Thoracic aorta (tissue), 2 donors: ENCODE data around the gene ABCC8. TPM values are rescaled to one million over a fixed set of nuclear protein-coding genes. Genes with fewer than 3 reads are reported as not detected.

ENCODE experiments used
- ATAC-seq: fragments of 150-250 bp; one replicate; pipeline ENCODE4 v1.8.0; 2017; ENCODE audit warnings: low read depth; ENCODE audit not compliant: insufficient number of reproducible peaks, low FRiP score
- DNase-seq: peaks from one replicate; pipeline ENCODE4 v3.0.0-alpha.2; 2020; ENCODE audit warnings: low spot score
- H3K27ac ChIP-seq, 2 donors: fragments of 200-600 bp; sonication (generic); 1 replicate in 1 of 2; 2 replicates in 1 of 2; pipeline ENCODE4 v1.5.1; 2016; ENCODE audit warnings: mild to moderate bottlenecking in 2 of 2, moderate library complexity in 2 of 2
- H3K27me3 ChIP-seq: fragments of 200-600 bp; sonication (generic); replicated peaks from 2 replicates; pipeline ENCODE4 v1.6.0; 2016; ENCODE audit warnings: mild to moderate bottlenecking; ENCODE audit not compliant: insufficient read depth
- H3K36me3 ChIP-seq: fragments of 200-600 bp; sonication (generic); one replicate; pipeline ENCODE4 v1.5.1; 2016
- H3K4me1 ChIP-seq, 2 donors: fragments of 200-600 bp; sonication (generic); 1 replicate in 1 of 2; 2 replicates in 1 of 2; pipeline versions ENCODE4 v1.5.1 to v1.6.0; 2016; ENCODE audit warnings: low read depth in 2 of 2, mild to moderate bottlenecking in 1 of 2; ENCODE audit not compliant: control insufficient read depth in 1 of 2
- H3K4me3 ChIP-seq: fragments of 200-600 bp; sonication (generic); 2 replicates; pipeline ENCODE4 v1.5.1; 2016; ENCODE audit warnings: mild to moderate bottlenecking
- H3K9me3 ChIP-seq: fragments of 200-600 bp; sonication (generic); 2 replicates; pipeline ENCODE4 v1.5.1; 2016
- total RNA-seq, 2 donors: library from RNA; depleted of rRNA; stranded (reverse); fragments of >200 nt; gene quantifications; one replicate each; pipeline versions ENCODE4 v1.1.0 to v1.2.3, GENCODE V29; 2016
- TF ChIP-seq, protein P1 (sequence below): fragments of 200-600 bp; sonication (generic); IDR thresholded peaks from one replicate; pipeline ENCODE4 v1.5.1; 2019; ENCODE audit warnings: antibody characterized with exemption

ABCC8 gene
- total RNA-seq, 2 donors from 2014 or later, result 0.42 to 13.9 TPM

DNA sequence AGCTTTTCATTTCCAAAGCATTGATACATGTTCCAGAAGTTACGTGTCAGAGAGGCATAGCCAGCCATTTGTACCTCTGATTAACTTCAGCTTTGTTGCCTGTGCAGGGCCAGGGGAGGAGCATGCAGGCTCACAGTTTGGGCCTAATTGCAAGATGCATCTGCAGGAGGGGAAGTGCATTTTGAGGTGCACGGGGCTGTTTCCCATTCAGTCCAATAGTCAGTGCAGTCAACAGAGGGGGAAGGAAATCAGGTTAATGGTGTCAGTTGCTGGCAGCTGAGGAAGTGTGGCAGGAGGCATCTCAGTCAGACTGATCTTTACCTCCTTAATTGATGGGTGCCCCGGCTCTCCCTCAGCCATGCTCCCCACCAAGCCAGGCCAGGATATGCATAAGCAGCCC, 39.3 kb downstream of the ABCC8 start:
- Histone ChIP-seq H3K4me1 (no peaks in the 10 kb centered on the region), H3K36me3 (no peaks in the 10 kb centered on the region), H3K27me3 (no peaks in the 10 kb centered on the region), H3K27ac (no peak overlapping the region), H3K4me3 (no peak overlapping the region), H3K9me3 (no peaks in the 10 kb centered on the region)
- ATAC-seq (no peak), DNase-seq (no peak)
- TF ChIP-seq, protein P1, sequence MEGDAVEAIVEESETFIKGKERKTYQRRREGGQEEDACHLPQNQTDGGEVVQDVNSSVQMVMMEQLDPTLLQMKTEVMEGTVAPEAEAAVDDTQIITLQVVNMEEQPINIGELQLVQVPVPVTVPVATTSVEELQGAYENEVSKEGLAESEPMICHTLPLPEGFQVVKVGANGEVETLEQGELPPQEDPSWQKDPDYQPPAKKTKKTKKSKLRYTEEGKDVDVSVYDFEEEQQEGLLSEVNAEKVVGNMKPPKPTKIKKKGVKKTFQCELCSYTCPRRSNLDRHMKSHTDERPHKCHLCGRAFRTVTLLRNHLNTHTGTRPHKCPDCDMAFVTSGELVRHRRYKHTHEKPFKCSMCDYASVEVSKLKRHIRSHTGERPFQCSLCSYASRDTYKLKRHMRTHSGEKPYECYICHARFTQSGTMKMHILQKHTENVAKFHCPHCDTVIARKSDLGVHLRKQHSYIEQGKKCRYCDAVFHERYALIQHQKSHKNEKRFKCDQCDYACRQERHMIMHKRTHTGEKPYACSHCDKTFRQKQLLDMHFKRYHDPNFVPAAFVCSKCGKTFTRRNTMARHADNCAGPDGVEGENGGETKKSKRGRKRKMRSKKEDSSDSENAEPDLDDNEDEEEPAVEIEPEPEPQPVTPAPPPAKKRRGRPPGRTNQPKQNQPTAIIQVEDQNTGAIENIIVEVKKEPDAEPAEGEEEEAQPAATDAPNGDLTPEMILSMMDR, result no peak

DNA sequence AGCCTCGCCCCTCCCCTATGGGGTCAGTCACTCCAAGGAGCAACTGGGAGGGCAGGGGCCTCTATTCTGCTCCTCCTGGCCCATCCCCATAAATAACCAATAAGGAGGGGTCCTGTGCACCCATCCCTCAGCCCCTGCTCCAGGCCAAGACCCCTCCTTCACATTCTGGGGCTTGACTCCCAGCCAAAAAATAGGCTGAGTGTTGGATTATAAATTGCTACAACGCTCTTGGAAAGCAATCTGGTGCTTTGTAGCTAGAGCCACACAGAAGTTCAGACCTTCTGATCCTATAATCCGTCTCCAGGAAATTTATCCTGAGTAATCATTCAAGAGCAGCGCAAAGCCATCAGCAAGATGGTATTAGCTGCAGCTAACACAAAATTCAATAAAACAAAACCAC, 42.5 kb downstream of the ABCC8 start:
- peaks cover 7 to 17% of the 10 kb centered on the region in 2 donors for H3K4me1 ChIP-seq
- H3K27ac ChIP-seq, result no peak overlapping the region
- DNase-seq (no peak), ATAC-seq (no peak)
- no peak overlapping the region for H3K4me3 ChIP-seq
- H3K27me3 ChIP-seq, result no peaks in the 10 kb centered on the region
- H3K9me3 ChIP-seq, result no peaks in the 10 kb centered on the region
- TF ChIP-seq, protein P1, result no peak
- no peaks in the 10 kb centered on the region for H3K36me3 ChIP-seq

DNA sequence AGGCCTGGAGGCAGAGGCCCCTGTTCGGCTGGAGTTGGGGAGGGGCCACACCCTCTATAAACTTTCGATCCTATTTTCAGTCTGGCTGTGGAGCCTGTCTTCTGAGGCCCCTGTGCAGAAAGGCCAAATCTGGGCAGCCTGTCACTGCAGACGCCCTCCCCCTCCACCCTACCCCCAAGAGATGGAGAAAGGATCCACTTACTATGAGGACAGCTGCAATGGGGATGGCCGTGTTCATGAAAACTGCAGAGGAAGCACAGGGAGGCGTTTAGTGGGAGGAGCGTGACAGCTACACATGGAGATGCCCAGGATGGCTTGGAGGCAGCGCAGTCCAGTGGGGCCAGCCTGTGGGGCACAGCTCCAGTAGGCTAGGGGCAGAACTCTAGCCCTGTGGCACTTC, 44.6 kb downstream of the ABCC8 start:
- Histone ChIP-seq H3K9me3 (no peaks in the 10 kb centered on the region), H3K36me3 (no peaks in the 10 kb centered on the region), H3K4me3 (no peak overlapping the region), H3K27ac (no peak overlapping the region), H3K27me3 (no peaks in the 10 kb centered on the region), H3K4me1 (peaks cover 7 to 17% of the 10 kb centered on the region in 2 donors)
- DNase-seq (no peak), ATAC-seq (no peak)
- TF ChIP-seq, protein P1, result no peak

DNA sequence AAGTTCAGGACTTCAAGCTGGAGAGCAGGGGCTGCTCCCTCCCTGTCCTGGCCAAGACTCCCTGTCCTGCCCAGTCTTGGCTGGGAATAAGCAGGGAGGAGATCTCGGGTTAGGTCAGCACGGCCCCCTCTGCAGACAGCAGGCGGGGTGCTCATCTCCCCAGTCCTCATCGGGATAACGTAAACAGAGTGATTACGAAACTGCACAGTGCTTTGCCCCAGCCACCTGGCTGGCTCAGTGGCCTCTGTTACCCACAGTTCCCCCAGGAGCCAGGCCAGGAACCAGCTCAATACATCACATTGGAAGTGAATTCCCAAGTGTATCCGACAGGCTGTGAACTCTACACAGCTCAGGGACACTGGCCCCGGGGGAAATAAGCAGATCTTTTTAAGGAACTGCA, 45.5 kb downstream of the ABCC8 start:
- peaks cover 7 to 17% of the 10 kb centered on the region in 2 donors for H3K4me1 ChIP-seq
- H3K36me3 ChIP-seq, result no peaks in the 10 kb centered on the region
- H3K27ac ChIP-seq, result no peak overlapping the region
- no peak overlapping the region for H3K4me3 ChIP-seq
- no peaks in the 10 kb centered on the region for H3K27me3 ChIP-seq
- DNase-seq (no peak), ATAC-seq (no peak)
- TF ChIP-seq, protein P1, result no peak
- no peaks in the 10 kb centered on the region for H3K9me3 ChIP-seq

DNA sequence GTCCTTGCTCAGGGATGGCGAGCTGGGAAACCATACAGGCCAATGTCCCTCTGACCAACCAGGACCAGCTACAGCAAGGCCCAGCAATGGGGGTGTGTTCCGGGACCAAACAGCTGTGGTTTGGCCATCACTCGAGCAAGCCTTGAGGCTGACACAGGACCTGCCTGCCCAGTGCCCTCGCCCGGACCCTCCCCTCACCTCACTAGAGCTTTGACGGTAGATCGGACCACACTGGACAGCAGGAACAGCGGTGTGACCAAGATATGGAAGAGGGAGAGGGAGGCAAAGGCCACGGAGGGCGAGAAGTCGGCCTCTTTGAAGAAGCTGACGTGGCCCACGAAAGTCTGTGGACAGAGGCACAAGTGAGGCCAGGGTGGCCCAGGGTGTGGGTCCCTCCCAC, 46.0 kb downstream of the ABCC8 start:
- peaks cover 7 to 17% of the 10 kb centered on the region in 2 donors for H3K4me1 ChIP-seq
- ATAC-seq, result no peak
- H3K27ac ChIP-seq, result no peak overlapping the region
- no peaks in the 10 kb centered on the region for H3K36me3 ChIP-seq
- H3K27me3 ChIP-seq, result no peaks in the 10 kb centered on the region
- H3K4me3 ChIP-seq, result no peak overlapping the region
- TF ChIP-seq, protein P1, result no peak
- H3K9me3 ChIP-seq, result no peaks in the 10 kb centered on the region
- no peak for DNase-seq
